ENCODE data around the gene KCNF1. TPM values are rescaled to one million over a fixed set of nuclear protein-coding genes. Genes with fewer than 3 reads are reported as not detected.

KCNF1 gene
- total RNA-seq, 3 donors from 2014 or later, result 0.29 to 0.66 TPM; not detected in 1

DNA sequence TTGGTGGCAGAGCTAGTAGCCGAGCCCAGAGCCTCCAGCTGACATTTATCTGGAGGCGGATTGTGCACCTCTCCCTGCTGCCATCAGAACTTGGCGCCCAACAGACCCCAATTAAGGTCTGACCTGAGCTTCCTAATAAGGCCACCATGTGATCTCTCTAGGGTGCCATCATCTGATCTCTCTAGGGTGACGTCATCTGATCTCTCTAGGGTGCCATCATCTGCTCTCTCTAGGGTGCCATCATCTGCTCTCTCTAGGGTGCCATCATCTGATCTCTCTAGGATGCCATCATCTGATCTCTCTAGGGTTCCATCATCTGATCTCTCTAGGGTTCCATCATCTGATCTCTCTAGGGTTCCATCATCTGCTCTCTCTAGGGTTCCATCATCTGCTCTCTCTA, 6.2 kb downstream of the KCNF1 start:
- intact Hi-C loops (cut with DNase I; ENCODE audit: low total_unique reads), result no loop called here
- TF ChIP-seq CTCF (IDR thresholded peaks at IDR 0.05), result no peak
- no peak for TF ChIP-seq POLR2AphosphoS5 (IDR thresholded peaks at IDR 0.05)
- no peak for TF ChIP-seq POLR2A (IDR thresholded peaks at IDR 0.05)
- DNase-seq (ENCODE audit: low spot score in 2 of 2), result no peak
- Histone ChIP-seq H3K9me3 (no peaks in the 10 kb centered on the region), H3K36me3 (no peaks in the 10 kb centered on the region), H3K4me1 (no peaks in the 10 kb centered on the region), H3K27ac (no peak overlapping the region), H3K4me3 (no peak overlapping the region), H3K27me3 (peaks cover 0 to 21% of the 10 kb centered on the region in 2 donors)

DNA sequence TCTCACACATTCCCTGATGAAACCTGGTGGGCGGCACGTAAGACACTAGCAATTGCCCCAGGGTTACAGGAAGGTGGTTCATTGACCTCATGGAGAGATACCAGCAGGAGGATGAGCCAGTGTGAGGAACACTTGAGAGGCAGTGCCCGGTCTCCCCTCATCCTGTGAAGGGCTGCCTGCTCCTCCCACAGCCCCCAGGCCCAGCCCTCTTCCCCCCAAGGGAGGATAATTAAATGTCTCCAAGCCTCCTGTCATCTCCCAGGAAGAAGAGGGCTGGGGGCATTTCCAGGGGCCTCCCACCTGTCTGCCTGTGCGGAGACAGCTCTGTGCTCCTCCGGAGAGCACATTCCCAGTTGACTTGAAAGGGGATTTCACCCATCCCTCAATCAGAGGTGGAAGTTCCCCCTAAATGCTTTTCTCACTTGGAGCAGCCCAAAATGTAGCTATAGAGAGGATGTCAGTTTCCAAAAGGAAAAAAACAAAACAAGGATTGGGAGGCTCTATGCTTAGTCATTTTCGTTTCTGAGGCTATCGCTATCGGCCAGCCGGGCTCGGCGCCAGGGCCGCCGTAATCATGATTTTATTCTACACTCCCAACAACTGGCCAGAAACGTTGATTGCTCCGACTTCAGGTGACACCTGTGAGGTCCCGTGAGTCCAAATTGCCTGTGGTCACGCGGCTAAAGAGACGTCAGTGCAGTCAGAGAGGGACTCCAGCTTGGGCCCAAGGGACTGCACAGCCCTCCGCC, 7.1 kb downstream of the KCNF1 start:
- intact Hi-C loops (cut with DNase I; ENCODE audit: low total_unique reads), result no loop called here
- peaks cover 0 to 14% of the 10 kb centered on the region in 2 donors for H3K27me3 ChIP-seq
- no peaks in the 10 kb centered on the region for H3K4me1 ChIP-seq
- TF ChIP-seq POLR2A (IDR thresholded peaks at IDR 0.05), result no peak
- no peak for TF ChIP-seq POLR2AphosphoS5 (IDR thresholded peaks at IDR 0.05)
- no peak overlapping the region for H3K27ac ChIP-seq
- no peaks in the 10 kb centered on the region for H3K9me3 ChIP-seq
- DNase-seq (ENCODE audit: low spot score in 2 of 2), result no peak
- H3K4me3 ChIP-seq, result no peak overlapping the region
- H3K36me3 ChIP-seq, result no peaks in the 10 kb centered on the region

- H3K27ac ChIP-seq, result no peak overlapping the region
- H3K9me3 ChIP-seq, result no peaks in the 10 kb centered on the region
- no peaks in the 10 kb centered on the region for H3K36me3 ChIP-seq
- H3K4me3 ChIP-seq, result no peak overlapping the region
- no peak for DNase-seq (ENCODE audit: low spot score in 2 of 2)
- no peak for TF ChIP-seq POLR2A (IDR thresholded peaks at IDR 0.05)
- TF ChIP-seq CTCF (IDR thresholded peaks at IDR 0.05), result no peak
- no peak for TF ChIP-seq POLR2AphosphoS5 (IDR thresholded peaks at IDR 0.05)
- intact Hi-C loops (cut with DNase I; ENCODE audit: low total_unique reads), result no loop called here
- H3K4me1 ChIP-seq, result no peaks in the 10 kb centered on the region
- H3K27me3 ChIP-seq, result peaks cover 0 to 14% of the 10 kb centered on the region in 2 donors
These were observed 7.7 kb downstream of the KCNF1 start for GRCh38 chr2:10919410-10919770.

GRCh38 chr2:10919771-10920621, 8.3 kb downstream of the KCNF1 start:
- peaks cover 0 to 15% of the 10 kb centered on the region in 2 donors for H3K27me3 ChIP-seq
- no peaks in the 10 kb centered on the region for H3K9me3 ChIP-seq
- H3K27ac ChIP-seq, result no peak overlapping the region
- DNase-seq (ENCODE audit: low spot score in 2 of 2), result no peak
- H3K4me3 ChIP-seq, result no peak overlapping the region
- TF ChIP-seq POLR2A (IDR thresholded peaks at IDR 0.05), result no peak
- no peak for TF ChIP-seq CTCF (IDR thresholded peaks at IDR 0.05)
- no peak for TF ChIP-seq POLR2AphosphoS5 (IDR thresholded peaks at IDR 0.05)
- H3K4me1 ChIP-seq, result no peaks in the 10 kb centered on the region
- intact Hi-C loops (cut with DNase I; ENCODE audit: low total_unique reads), result no loop called here
- H3K36me3 ChIP-seq, result no peaks in the 10 kb centered on the region

DNA sequence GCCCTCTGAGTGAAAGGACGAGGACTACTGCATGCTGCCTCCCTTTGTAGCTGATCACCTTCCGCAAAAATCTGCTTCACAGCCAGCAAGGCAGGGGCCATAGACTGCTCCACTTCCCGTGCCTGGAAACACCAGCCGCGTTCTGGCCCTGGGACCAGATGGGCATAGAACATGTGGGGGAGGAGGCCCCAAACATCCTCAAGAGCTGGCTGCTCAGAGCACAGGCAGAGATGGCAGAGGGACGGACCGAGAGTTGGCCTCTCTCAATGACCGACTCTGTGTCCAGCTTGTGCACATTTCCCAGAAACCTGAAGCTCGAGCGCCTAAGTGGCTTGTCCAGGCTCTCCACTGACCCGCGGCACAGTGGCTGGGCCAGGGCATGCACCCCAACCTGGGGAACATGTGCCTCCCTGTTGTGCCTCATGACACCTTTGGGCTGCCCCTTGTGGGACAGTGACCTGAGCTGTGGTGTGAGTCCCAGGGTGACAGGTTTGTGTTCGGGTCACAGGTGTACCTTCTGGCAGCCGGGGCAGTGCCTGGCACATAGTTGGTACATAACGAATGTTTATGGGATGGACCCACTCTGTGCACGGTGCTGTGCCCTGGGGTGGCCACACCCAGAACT, 9.1 kb downstream of the KCNF1 start:
- TF ChIP-seq POLR2A (IDR thresholded peaks at IDR 0.05), result no peak
- H3K4me3 ChIP-seq, result no peak overlapping the region
- intact Hi-C loops (cut with DNase I; ENCODE audit: low total_unique reads), result no loop called here
- no peaks in the 10 kb centered on the region for H3K9me3 ChIP-seq
- no peaks in the 10 kb centered on the region for H3K4me1 ChIP-seq
- DNase-seq (ENCODE audit: low spot score in 2 of 2), result peak in 1 of 2 donors; percentile 45
- no peak overlapping the region for H3K27ac ChIP-seq
- no peaks in the 10 kb centered on the region for H3K36me3 ChIP-seq
- peaks cover 0 to 15% of the 10 kb centered on the region in 2 donors for H3K27me3 ChIP-seq
